B cell (primary cell): Measurements from ENCODE around the gene CNTF.

Experiments used
- EZH2 ChIP-seq: IDR thresholded peaks from 2 replicates; pipeline ENCODE4 v1.6.1; 2012; ENCODE audit warnings: borderline replicate concordance, low read depth, mild to moderate bottlenecking, moderate library complexity, low read length; ENCODE audit not compliant: insufficient read depth, poor library complexity, severe bottlenecking
- TF ChIP-seq, protein P1 (sequence below): fragments of 200-600 bp; IDR thresholded peaks from one replicate; pipeline ENCODE4 v1.8.0; 2022; ENCODE audit warnings: antibody characterized with exemption, mild to moderate bottlenecking

DNA sequence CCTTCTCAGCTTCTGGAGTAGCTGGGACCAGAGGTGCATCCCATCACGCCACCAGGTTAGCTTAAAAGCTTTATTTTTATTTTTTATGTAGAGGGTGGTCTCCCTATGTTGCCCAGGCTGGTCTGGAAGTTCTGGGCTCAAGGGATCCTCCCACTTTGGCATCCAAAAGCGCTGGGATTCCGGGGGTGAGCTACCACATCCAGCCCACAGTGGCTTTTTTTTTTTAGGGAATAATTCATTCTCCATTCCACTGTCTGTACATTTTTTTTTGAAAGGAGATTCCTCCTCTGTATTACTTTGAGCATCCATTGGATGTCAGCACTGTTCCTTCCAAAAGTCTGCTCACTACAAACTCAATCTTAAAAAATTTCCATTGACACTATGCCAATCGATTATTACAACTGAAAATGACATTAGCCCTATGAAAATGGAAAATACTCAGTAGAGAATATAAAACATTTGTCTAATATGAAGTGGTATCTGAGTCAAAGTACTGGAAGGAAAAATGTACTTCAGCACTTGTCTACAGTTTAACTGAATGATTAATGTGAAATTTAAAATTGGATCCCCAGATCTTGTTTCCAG is 45.5 kb upstream of the CNTF start:
- TF ChIP-seq, protein P1, sequence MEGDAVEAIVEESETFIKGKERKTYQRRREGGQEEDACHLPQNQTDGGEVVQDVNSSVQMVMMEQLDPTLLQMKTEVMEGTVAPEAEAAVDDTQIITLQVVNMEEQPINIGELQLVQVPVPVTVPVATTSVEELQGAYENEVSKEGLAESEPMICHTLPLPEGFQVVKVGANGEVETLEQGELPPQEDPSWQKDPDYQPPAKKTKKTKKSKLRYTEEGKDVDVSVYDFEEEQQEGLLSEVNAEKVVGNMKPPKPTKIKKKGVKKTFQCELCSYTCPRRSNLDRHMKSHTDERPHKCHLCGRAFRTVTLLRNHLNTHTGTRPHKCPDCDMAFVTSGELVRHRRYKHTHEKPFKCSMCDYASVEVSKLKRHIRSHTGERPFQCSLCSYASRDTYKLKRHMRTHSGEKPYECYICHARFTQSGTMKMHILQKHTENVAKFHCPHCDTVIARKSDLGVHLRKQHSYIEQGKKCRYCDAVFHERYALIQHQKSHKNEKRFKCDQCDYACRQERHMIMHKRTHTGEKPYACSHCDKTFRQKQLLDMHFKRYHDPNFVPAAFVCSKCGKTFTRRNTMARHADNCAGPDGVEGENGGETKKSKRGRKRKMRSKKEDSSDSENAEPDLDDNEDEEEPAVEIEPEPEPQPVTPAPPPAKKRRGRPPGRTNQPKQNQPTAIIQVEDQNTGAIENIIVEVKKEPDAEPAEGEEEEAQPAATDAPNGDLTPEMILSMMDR = peak; percentile 20
- no peak for TF ChIP-seq EZH2
